Stimulated activated CD4-positive, alpha-beta T cell treated with anti-CD3 and anti-CD28 coated beads, Interleukin-12 subunit alpha, Interleukin-12 subunit beta, amount 100 ng/mL, for 24 hours (primary cell): ENCODE measurements around the gene NFIB.

Experiments
- DNase-seq, 2 experiments: peaks; one replicate each; pipeline ENCODE4 v3.0.0-alpha.2; 2020; ENCODE audit warnings: low read depth in 2 of 2

NFIB gene

DNA sequence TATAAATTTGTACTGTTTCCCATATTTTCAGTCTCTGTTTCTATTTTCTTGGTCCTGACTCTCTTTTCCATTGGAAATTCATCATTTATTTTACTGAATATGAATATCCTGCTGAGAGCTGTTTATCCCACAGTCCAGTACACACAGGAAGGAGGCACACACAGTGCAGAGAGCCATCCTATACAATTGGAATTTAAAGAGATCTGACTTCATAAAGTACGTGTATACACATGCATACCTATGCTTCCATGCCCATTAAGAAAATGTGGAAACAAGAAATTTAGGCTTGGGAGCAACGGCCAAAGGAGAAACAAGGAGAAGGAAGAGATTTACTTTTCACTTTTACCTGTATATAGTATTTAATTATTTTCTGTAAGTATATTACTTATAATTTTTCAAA is 99.2 kb downstream of the NFIB start:
- no peak for DNase-seq

DNA sequence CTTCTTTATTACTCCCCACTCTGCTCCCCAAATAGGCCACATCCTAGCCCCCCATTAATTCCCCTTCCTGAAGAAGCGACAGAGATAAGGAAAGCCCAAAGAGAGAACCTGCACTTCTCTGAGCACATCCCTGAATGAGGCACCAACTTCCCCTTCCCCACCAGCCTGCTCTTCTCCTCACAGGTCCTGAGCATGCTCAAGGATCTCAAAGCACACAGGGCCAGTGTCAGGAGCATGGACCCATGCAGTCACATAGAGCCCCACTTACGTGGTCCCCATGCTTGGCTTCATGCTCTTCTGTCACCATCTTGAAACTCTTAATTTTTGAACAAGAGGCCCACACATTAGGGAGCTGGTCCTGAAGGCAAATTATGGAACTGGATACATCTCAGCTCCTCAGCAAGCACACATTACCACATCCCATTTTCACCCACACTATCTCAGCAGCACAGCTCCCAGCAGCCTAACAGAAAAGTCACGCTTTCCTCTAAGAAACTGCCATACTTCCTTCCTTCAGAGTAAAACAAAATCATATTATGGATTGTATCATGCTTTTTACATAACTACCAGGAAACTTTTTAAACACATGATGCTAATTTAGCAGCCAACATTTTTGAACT is 99.8 kb downstream of the NFIB start:
- DNase-seq: no peak

GRCh38 chr9:14213504-14213903 is 100.4 kb downstream of the NFIB start:
- no peak for DNase-seq

- no peak for DNase-seq
Observed at GRCh38 chr9:14212697-14213420, 101.1 kb downstream of the NFIB start.

DNA sequence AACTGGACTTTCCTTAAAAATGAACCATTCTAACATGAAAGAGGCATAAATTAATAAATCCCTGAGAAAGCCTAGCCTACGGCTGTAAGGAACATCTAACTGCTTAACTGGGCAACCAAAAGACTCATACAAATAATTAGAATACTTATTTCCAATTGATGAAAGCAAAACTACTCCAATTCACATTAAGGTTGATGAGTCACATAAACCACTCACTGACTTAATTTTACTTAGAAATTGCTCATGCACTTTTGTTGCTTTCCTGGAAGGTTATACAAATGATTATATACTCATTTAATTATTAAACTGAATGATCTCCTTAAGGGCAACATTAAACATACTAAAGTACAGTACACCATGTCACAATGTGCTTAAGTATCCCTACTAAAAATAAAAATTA is 101.9 kb downstream of the NFIB start:
- DNase-seq: no peak

GRCh38 chr9:14211564-14211963 is 102.4 kb downstream of the NFIB start:
- no peak for DNase-seq

DNA sequence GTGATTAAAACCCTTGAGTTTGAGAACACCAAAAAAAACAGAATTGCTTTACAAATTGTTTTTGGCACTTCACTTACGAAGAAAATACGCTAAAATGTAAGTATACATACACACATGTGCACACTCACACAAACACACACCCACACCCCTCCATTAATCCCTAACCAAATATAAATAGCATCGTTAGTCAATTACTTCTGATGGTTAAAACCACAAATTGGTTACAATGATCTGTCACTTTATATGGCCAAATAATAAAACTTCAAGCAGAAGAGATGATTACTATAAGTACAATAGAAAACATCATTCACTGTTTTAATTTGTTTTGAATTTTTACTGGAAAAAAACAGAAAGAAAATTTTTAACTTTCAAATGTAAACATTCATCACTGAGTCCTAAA is 103.5 kb downstream of the NFIB start:
- DNase-seq: no peak

DNA sequence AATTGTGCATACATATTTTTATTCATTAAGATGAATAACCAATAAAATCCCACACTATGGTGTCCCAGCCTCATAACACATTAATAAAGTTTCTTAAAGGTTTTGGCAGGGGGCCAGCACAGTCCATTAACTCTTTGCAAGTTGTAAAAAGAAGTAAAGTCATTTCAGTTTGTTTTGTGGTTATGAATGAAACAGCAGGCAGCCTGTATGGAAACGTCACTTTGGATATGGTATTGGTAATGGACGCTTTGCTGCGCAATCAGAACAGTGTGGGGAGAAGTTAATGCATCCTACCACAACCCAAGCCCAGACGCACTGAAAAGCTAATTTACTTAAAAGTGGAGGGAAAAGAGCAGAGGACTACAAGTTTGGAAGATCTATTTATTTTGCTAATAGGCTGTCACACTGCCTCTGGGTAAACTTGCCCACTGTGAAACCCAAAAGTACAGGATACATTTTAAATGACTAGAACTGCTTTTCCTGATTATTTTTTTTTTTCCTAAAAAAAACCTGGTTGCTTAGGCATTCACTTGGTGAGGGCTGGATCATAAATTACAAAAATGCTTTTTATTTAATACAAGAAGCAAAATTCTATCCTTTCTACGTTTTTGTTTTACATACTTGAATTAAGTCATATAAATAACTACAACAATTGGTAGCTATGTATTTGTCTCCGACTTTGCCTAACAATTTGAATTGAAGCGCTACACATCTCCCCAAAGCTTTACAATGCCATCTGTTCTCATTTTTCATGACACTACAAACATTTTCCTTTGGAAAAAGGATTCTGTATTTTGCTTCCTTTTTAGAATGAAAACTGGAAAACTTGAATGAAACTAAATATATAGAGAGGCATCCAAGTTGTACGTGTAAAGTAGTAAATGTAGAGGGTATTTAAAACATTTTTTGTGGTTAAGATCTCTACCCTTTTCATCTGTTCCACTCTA is 104.3 kb downstream of the NFIB start:
- no peak for DNase-seq

DNA sequence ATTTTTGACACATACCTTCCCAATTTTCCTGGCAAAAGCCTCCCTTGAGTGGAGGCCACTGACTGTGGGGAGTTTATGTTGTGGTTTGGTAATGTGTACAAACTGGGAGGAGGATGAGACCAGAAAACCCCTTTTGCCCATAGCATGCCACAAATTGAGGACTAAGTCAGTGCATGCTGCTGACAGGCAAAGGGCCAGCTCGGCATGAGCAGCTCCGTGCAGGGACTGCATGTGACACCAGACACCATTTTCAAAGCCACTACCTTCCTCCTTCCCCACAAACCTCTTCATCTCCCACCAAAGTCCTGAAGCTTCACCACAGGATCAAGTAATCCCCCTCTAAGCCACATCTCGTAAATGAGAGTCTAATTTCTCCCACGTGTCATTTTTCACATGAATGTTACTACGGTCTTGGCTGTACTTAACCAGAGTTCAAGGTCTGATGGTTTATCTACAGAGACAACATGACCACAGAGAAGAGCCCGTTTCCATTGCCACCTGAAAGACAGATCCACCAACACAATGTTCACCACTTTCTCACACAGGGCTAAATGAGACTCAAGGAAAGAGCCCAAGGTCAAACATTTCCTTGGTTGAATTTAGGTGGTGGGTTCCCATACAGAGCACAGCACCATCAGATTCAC is 106.5 kb downstream of the NFIB start:
- DNase-seq: no peak

- DNase-seq: no peak
Observed at GRCh38 chr9:14205463-14205862, 108.5 kb downstream of the NFIB start.

- DNase-seq: no peak
Observed at GRCh38 chr9:14203356-14204056, 110.4 kb downstream of the NFIB start.

DNA sequence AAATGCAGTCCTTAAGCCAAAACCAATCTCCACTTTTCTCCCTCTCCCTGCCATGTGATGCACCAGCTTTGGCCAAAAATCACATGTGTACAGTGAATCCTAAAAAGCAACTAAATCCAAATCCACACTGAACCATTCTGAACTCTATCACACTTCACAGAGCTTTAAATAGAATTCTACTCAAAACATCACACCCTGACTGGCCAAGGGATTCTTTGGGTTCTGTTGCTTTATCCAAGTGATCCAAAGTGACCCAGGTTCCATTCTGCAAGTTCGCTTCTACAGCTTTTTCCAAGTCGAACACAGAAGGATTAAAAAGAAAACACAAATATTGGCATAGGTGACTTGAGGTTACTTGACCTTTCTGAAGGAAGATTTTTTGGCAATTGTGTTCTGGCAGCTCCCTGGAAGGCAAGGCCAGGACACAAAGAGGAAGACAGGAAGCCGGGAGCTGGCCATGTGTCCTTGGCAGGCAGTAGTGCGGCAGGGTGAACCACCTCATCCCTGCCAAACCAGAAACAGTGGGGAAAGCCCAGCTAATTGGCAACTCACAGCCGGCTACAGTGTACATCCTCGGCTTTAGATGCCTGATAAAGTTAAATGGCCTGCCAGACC is 115.0 kb downstream of the NFIB start:
- no peak for DNase-seq

GRCh38 chr9:14198047-14198840 is 115.7 kb downstream of the NFIB start:
- no peak for DNase-seq

DNA sequence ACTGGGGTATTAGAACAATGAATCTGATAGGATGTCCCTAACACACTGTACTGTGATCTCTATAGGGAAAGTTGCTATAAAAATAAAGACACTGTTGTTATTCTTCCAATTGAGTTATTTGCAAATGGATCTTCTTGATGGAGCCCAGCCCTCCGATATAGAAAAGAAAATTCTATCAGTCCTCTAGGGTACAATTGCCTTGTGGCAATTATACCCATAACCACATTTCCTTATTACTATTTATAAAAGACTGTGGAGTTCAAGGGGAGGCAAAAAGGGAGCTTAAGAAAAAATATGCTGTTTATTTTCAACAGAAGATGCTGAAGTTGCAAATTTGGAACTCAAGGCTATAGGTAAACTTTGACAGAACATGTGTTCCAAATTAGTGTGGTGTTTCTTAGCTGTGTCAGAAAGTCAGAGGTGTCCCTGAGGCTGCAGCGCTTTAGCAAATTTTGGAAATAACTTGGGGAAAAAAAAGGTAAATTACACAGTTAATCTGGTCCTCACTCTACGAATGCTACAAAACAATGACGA is 116.5 kb downstream of the NFIB start:
- DNase-seq: no peak

DNA sequence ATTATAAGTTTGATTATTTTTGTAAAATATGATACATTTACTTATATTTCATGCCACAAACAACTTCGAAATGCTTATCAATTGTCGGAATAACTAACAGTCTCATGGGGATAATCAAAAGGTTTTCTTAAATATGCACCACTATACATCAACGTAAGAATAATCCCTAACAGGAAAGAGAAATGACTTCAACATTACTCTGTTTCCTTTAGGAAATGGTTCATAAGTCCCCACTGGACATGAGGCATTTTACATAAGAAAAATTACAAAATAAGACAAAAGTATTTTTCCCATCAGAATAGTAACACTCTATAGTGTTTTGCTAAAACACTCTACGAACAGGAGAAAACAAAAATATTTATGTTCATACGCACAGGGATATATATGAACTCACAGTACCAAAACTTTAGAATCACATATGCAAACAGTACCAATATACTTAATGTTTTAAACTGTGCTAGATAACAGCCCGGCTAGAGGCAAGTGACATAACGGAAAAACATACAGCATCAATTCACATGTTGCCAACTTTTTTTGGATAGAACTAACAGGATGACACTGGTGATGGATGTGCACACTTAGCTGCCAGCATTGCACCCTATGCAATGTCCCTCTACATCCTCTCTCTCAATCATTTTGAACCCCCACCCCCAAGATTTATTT is 120.5 kb downstream of the NFIB start:
- no peak for DNase-seq

DNA sequence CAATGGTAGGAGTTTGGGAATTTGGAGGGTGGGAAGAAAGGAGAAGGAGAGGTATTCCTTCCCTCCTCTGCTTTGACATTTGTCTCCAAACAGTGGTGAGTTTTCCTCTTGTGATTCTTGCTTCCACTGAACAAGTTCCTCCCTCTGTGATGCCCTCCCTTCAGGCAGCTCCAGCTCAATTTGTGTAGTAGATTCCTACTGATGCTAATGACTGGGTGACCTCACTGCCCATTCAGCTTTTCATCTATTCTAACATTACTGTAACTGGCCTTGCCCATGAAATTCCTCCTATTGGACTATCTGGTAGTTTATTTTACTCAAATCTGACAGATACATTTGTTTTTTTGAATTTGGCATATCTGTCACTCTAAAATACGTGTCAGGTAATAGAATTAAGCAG is 121.4 kb downstream of the NFIB start:
- no peak for DNase-seq

- DNase-seq: no peak
Observed at GRCh38 chr9:14191512-14191911, 122.4 kb downstream of the NFIB start.

DNA sequence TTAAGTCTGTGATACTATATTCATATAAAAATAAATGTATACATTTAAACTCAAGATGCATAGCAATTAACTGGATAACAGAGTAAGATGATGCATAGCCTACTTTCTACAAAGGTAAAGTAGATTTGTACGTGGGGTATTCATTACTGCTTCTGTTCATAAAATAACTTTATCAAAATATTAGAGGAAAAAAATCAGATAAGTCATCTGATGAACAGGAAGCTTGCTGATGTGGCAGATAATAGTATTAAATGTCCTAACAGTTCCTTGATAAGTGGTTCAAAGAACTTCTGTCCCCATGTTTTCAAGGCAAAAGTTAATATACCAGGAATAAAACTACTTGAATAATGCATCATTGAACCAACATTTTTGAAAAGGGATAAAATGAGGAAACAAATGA is 123.7 kb downstream of the NFIB start:
- no peak for DNase-seq

GRCh38 chr9:14189578-14189977 is 124.4 kb downstream of the NFIB start:
- DNase-seq: no peak
